ENCODE measurements around the gene ATXN2L.
"Not testable (repeated sequence)": the region's sequence is repeated elsewhere in the genome, so short reads cannot be mapped to it uniquely, and the experiment has no call there.

Gene ATXN2L

GRCh38 chr16:28836761-28837064, 13.9 kb downstream of the ATXN2L start:
- no peak for DNase-seq

DNA sequence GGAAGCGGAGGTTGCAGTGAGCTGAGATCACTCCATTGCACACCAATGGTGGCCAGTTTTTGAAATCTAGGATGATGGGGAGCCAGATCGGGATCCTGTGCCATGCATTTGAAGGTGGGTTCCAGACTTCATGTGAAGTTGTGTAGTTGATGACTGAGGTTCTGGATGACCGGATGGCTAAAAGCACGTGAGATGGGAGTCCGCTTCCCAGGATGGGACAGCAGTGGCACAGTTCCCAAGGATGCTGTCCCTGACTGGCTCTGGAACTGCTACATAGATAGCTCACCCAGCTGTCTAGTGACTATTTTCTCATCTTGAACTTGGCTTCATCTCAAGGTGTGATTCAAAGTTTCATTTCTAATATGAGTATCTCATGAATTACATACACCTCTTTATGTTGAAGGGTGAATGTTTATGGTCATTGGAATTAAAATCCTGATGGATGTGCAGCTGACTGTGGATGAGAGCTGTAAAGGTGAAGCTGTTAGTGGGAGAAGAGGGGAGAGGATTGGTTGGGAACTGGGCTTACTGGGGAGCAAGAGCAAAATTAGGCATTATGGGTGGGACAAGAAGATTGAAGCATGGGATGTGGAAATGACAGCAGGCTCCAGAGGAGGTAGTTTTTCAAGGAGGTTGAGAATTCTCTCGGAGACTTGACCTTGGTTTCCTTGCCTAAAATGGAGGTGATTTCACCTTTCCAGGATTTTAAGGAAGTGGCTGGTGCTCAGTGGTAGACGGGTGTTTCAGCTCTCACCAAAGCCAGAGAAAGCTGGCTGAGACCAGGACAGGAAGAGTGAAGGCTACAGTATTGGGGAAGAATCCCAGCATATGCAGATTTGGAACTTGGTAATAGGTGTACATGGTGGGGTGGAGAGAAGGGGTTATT, 15.1 kb downstream of the ATXN2L start:
- DNase-seq = no peak

GRCh38 chr16:28838558-28838918, 15.7 kb downstream of the ATXN2L start:
- DNase-seq = peak; percentile 23

GRCh38 chr16:28839004-28839639, 16.3 kb downstream of the ATXN2L start:
- no peak for DNase-seq

DNA sequence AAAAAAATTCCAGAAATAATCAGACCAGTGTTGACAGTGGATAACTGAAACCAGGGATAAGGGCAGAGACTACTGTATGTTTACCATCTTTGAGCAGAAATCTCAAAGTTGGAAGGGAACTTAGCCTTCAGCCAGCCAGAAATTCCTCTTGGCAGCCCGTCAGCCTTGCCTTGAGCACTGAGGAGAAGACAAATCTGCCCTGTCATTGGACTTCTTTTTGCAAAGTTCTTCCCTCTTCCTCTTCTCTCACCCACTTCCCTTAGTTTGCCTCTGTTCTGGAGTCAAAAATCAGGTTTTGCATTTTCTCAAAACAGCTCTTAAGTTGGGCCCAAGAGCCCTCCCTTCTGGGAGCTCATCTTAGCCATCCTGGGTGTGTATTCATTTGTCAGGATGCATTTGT, 17.1 kb downstream of the ATXN2L start:
- peak; percentile 29 for DNase-seq

GRCh38 chr16:28842696-28843095, 19.9 kb downstream of the ATXN2L start:
- no peak for DNase-seq

DNA sequence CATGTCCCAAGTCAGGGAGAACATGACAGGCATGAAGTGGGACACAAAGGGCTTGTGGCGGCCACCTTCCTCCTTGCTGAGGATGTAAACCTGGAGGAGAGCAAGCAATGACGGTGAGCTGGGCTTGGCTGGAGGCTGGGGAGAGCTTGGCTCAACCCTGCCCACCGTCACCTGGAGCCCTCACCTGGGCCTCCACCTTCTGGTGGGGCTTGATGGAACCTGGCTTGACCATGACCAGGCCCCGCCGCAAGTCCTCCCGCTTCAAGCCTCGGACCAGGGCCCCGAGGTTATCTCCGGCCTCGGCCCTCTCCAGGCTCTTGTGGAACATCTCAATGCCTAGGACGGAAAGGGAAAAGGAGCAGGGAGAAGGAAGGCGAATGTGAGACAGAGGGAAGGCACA, 21.0 kb downstream of the ATXN2L start:
- DNase-seq = no peak

GRCh38 chr16:28844226-28844885, 21.6 kb downstream of the ATXN2L start:
- DNase-seq = no peak

GRCh38 chr16:28845293-28845692, 22.5 kb downstream of the ATXN2L start:
- DNase-seq = peak; percentile 94

- DNase-seq = peak; percentile 36
Measured at GRCh38 chr16:28845761-28846079, 22.9 kb downstream of the ATXN2L start.

DNA sequence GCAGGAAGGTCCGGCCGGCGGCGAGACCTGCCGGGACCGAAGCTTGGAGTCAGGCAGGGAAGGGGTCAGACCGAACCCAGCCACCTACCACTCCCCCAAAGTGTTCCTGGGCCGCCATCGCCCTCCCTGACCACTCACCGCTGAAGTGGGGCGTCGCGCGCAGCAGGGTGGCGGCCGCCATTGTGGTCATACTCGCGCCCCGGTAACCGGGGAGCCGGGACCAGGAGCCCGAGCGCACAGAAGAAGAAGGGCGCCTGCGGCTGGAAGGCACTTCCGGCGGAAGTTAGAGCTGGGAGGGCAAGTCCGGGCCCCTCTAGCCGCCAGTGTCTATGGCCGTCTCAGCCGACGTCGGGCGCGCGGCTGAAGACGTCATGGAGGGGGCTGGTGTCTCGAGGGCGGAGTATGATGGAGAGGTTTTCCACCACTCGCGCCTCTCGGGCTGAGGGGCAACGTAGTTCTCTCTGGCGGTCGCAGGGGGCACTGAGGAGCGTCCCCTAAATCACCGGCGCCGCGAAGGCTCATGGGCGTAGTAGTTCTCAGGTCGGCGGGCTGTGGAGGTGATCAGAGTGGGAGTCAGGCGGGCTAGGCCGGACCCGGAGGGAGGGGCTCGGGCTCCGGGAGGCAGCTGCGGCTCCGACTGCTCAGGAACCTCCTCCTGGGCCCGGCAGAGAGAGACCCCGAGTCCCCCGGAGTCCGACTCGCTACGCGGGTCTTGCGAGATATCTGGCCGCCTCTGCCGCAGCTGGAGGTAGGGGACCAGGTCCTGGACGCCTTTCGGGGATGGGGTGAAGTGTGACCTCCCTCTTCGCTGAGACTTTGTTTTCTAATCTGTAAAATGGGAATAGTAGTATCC, 23.5 kb downstream of the ATXN2L start, which contains the start of gene TUFM:
Gene TUFM (minus strand): TSS at position 269 of the 853 bp plus-strand sequence. CDS start 79 bp downstream, at position 190.
- DNase-seq = peak; percentile 99

DNA sequence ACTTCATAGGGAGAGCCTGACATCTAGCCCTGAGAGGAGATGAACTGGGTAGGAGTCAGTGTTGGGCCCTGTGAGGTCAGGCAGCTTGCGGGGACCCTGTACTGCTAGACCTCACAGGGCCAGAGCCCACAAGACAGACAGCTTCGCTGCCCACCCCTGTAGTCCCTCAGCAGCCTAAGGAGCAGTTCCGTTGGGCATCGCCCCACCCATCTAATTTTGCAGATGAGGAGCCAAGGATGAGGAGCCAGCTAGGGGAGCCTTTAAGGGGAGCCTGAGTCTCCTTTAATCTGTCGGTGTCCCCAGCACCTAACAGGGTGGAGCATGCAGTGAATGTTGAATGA, 24.1 kb downstream of the ATXN2L start:
- peak; percentile 38 for DNase-seq

DNA sequence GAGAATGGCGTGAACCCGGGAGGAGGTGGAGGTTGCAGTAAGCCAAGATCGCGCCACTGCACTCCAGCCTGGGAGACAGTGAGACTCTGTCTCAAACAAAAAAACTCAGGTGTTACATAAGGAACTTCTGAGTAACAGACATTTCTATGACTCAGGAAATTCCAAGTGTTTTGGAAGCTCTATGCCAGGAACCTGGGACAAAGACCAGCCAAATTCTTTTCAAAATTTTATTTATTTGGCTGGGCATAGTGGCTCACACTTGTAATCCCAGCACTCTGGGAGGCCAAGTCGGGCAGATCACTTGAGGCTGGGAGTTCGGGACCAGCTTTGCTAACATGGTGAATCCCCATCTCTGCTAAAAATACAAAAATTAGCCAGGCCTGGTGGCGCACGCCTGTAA, 35.6 kb downstream of the ATXN2L start:
- DNase-seq = no peak

- DNase-seq = no peak
Measured at GRCh38 chr16:28859326-28859725, 36.5 kb downstream of the ATXN2L start.

- peak; percentile 47 for DNase-seq
Measured at GRCh38 chr16:28863929-28864793, 41.4 kb downstream of the ATXN2L start.

DNA sequence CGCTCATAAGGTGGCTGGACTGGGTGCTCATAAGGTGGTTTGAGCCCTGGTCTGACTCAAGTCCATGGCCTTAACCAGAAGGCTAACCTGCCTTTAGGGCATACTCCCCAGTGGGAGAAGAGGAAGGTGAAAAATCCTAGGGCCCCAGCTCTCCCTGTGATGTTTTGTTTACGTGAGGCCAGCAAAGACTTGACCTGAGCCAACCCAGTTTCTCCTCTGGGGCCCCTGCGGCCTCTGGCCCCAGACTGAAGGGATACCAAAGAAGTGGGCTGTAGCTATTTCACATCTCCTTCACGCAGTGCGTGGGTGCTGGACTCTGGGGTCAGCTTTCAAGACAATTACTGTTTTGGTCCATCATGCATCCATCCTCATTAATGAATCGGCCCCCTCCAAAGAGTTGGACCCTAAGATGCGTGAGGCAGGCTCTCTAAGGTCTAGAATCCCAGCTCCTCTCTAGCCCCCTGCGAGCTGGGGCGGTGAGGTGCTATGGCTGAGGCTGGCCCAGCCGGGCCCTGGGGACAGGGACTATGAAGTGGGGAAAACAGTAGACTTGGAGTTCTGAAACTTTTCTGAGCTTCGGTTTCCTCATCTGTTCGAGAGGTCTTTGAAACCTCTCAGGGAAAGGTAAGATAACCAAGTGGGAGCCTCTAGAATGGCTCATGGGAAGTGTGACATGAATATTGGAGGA, 42.3 kb downstream of the ATXN2L start:
- no peak for DNase-seq

DNA sequence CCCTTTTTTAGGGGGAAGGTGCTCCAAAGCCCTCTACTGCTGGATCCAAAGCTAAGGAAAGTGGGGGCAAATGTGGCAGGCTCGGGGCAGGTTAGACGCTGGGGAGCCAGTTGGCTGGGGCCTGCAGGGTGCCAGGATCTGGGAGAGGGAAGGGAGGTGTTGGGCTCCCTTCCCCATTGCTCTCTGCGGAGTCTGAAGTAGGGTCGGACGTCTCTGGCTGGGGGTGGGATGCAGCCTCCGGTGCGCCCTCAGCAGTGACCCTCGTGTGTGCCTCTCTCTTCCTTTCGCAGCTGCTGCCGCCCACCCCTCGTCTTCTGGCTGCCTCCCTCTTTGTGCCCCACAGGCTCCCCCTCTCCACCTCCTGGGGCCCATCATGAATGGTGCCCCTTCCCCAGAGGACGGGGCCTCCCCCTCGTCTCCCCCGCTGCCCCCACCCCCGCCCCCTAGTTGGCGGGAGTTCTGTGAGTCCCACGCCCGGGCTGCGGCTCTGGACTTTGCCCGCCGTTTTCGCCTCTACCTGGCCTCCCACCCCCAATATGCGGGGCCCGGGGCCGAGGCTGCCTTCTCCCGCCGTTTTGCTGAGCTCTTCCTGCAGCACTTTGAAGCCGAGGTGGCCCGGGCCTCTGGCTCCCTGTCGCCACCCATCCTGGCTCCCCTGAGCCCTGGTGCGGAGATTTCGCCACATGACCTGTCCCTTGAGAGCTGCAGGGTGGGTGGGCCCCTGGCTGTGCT, 43.1 kb downstream of the ATXN2L start:
- DNase-seq = no peak

DNA sequence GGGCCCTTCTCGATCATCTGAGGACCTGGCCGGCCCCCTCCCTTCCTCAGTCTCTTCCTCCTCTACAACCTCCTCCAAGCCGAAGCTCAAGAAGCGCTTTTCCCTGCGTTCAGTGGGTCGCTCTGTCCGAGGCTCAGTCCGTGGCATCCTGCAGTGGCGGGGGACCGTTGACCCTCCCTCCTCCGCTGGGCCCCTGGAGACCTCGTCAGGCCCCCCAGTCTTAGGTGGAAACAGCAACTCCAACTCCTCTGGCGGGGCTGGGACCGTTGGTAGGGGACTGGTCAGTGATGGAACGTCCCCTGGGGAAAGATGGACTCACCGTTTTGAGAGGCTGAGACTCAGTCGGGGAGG, 43.6 kb downstream of the ATXN2L start:
- DNase-seq = no peak

- no peak for DNase-seq
Measured at GRCh38 chr16:28867241-28867640, 44.4 kb downstream of the ATXN2L start.

- DNase-seq = not testable (repeated sequence)
Measured at GRCh38 chr16:28867646-28868045, 44.8 kb downstream of the ATXN2L start.

GRCh38 chr16:28869201-28869600, 46.4 kb downstream of the ATXN2L start:
- DNase-seq = no peak
